Panc1 (cell line): Measurements from ENCODE around the gene ITPRIPL2. TPM values are rescaled to one million over a fixed set of nuclear protein-coding genes. Genes with fewer than 3 reads are reported as not detected.

Source experiments
- ATAC-seq: fragments of 200-7000 bp; cut with Tn5 transposase; 2 replicates; pipeline ENCODE4 v1.9.1; 2020; ENCODE audit warnings: mild to moderate bottlenecking, moderate library complexity
- BruUV-seq: library from RNA; stranded (reverse); fragments of 400-500 nt; replicated peaks from 2 replicates; lab custom pipeline; 2021; lab: Mats Ljungman, UMichigan
- CTCF ChIA-PET: fragments of 300-600 bp; sonication (Branson Sonifier 250); formaldehyde crosslinking; loops from one replicate; lab custom pipeline; 2022; ENCODE audit warnings: antibody characterized with exemption; lab: Charles Lee
- POLR2A ChIA-PET: fragments of 300-600 bp; sonication (Branson Sonifier 250); formaldehyde crosslinking; loops from one replicate; lab custom pipeline; 2022; ENCODE audit warnings: antibody characterized with exemption; lab: Charles Lee
- DNase-seq: peaks from one replicate; pipeline ENCODE4 v3.0.0-alpha.2; 2010; ENCODE audit warnings: low read depth, low spot score
- H3K27ac ChIP-seq: 2 replicates; pipeline ENCODE4 v1.5.1; 2011; ENCODE audit warnings: mild to moderate bottlenecking, low read length, inconsistent platforms
- H3K27me3 ChIP-seq: fragments of 200-500 bp; sonication (Bioruptor generic); 2 replicates; pipeline ENCODE4 v1.6.0; 2014; ENCODE audit warnings: low read length, inconsistent platforms; ENCODE audit not compliant: control insufficient read depth, insufficient read depth
- H3K36me3 ChIP-seq: fragments of 200-500 bp; sonication (Bioruptor generic); 2 replicates; pipeline ENCODE4 v1.5.1; 2014; ENCODE audit warnings: inconsistent platforms, mild to moderate bottlenecking, low read length, moderate library complexity; ENCODE audit not compliant: control insufficient read depth, insufficient read depth
- H3K4me1 ChIP-seq: 2 replicates; pipeline ENCODE4 v1.5.1; 2011; ENCODE audit warnings: inconsistent platforms, mild to moderate bottlenecking, low read length, moderate library complexity; ENCODE audit not compliant: control insufficient read depth, insufficient read depth
- H3K4me3 ChIP-seq, 2 experiments: 2 replicates each; pipeline ENCODE4 v1.5.1; 2011 to 2012; ENCODE audit warnings: low read depth in 2 of 2, low read length in 2 of 2, mild to moderate bottlenecking in 2 of 2, inconsistent platforms in 1 of 2, moderate library complexity in 1 of 2
- H3K9me3 ChIP-seq: fragments of 200-500 bp; sonication (Bioruptor generic); 2 replicates; pipeline ENCODE4 v1.5.1; 2014; ENCODE audit warnings: low read depth, mild to moderate bottlenecking, inconsistent platforms, low read length, moderate library complexity; ENCODE audit not compliant: control insufficient read depth, insufficient read depth
- CTCF ChIP-seq: fragments of 450-650 bp; IDR thresholded peaks from 2 replicates; pipeline ENCODE4 v1.5.1; 2017; ENCODE audit warnings: mild to moderate bottlenecking
- POLR2AphosphoS5 ChIP-seq: IDR thresholded peaks from 2 replicates; pipeline ENCODE4 v1.6.1; 2012; ENCODE audit warnings: mild to moderate bottlenecking, low read depth, low read length, moderate library complexity
- REST ChIP-seq, 2 experiments: IDR thresholded peaks; 2 replicates each; pipeline ENCODE4 v1.6.1; 2011 to 2012; ENCODE audit warnings: low read depth in 2 of 2, control low read depth in 1 of 2, low read length in 1 of 2, mild to moderate bottlenecking in 1 of 2, moderate library complexity in 1 of 2; ENCODE audit not compliant: insufficient read depth in 1 of 2
- SIN3A ChIP-seq: IDR thresholded peaks from 2 replicates; pipeline ENCODE4 v1.6.1; 2012; ENCODE audit warnings: low read depth, mild to moderate bottlenecking, low read length, moderate library complexity, borderline replicate concordance; ENCODE audit not compliant: insufficient read depth
- TCF7L2 ChIP-seq: IDR thresholded peaks from 2 replicates; pipeline ENCODE4 v1.6.1; 2011; ENCODE audit warnings: mild to moderate bottlenecking, low read depth, low read length, inconsistent platforms
- in situ Hi-C: cut with HindIII; loops from 2 replicates; pipeline ENCODE4 v1.10.0; 2016; ENCODE audit warnings: low sequenced_read_pairs, low pct_unique_long_range_greater_than_20kb
- intact Hi-C: fragments of 100-400 bp; cut with micrococcal nuclease; formaldehyde crosslinking; loops from one replicate; pipeline ENCODE4 v1.10.0; 2022; ENCODE audit not compliant: unreplicated experiment
- total RNA-seq: library from RNA; stranded (reverse); gene quantifications from one replicate; pipeline ENCODE4 v1.2.1, GENCODE V29; 2021; ENCODE audit not compliant: unreplicated experiment

The ITPRIPL2 gene
- total RNA-seq, 1 experiment from 2014 or later = 83.2 TPM

- CTCF ChIA-PET = no interaction called here
- in situ Hi-C loops = no loop called here
- ATAC-seq (peak; percentile 94), DNase-seq (no peak)
- TF ChIP-seq POLR2AphosphoS5 (no peak), TCF7L2 (no peak), SIN3A (no peak), REST (IDR thresholded peaks at IDR 0.05; ENCODE audit: insufficient read depth in 1 of 2, low read depth in 2 of 2, low read length in 1 of 2) (peak in 1 of 2 experiments; percentile 35; a peak in 1 of 4 replicates), CTCF (peak; percentile 98)
- H3K27ac ChIP-seq = no peak within 1 kb of the TSS
- no TSS peak for BruUV-seq
- POLR2A ChIA-PET = no interaction called here
- intact Hi-C loops = loop anchor here (5.0 kb wide), 1 partner anchor 81 kb away; no protein-coding TSS in a partner anchor
- H3K9me3 ChIP-seq = no peaks in the 10 kb centered on the region
- H3K27me3 ChIP-seq = no peaks in the 10 kb centered on the region; the same call in none of the 2 replicates
- H3K4me1 ChIP-seq = 0 out of 2 replicates have a peak, but pooled peaks cover 6% of the 10 kb centered on the region
- no peaks in the 10 kb centered on the region for H3K36me3 ChIP-seq
- H3K4me3 ChIP-seq = peak within 1 kb of the TSS; percentile 56 to 73
Measured at GRCh38 chr16:19167710-19168370, 54.1 kb downstream of the ITPRIPL2 start, which contains the start of gene SYT17. SYT17 (plus strand) TSS chr16:19168240; CDS start chr16:19168647, 407 bp downstream.

- no peak for DNase-seq
- H3K36me3 ChIP-seq = no peaks in the 10 kb centered on the region
Measured at GRCh38 chr16:19168371-19169081, 54.8 kb downstream of the ITPRIPL2 start.

More at GRCh38 chr16:19168371-19169081, 54.8 kb downstream of the ITPRIPL2 start:
- ChIA-PET POLR2A (interaction anchor here (0.5 kb wide), 1 partner anchor 14 kb away, joined by 3 read pairs; no protein-coding TSS in a partner anchor), CTCF (no interaction called here)
- peak overlapping the region; percentile 56 to 73 for H3K4me3 ChIP-seq
- BruUV-seq = no TSS peak
- in situ Hi-C loops = no loop called here
- intact Hi-C loops = loop anchor here (5.0 kb wide), 1 partner anchor 81 kb away; no protein-coding TSS in a partner anchor
- H3K9me3 ChIP-seq = no peaks in the 10 kb centered on the region
- peak; percentile 62 for ATAC-seq
- H3K27me3 ChIP-seq = no peaks in the 10 kb centered on the region; the same call in none of the 2 replicates
- TF ChIP-seq CTCF = no peak
- no peak for TF ChIP-seq POLR2AphosphoS5
- no peak for TF ChIP-seq TCF7L2
- no peak for TF ChIP-seq SIN3A
- no peak for TF ChIP-seq REST (IDR thresholded peaks at IDR 0.05; ENCODE audit: insufficient read depth in 1 of 2, low read depth in 2 of 2, low read length in 1 of 2)
- H3K27ac ChIP-seq = no peak overlapping the region
- 0 out of 2 replicates have a peak, but pooled peaks cover 8% of the 10 kb centered on the region for H3K4me1 ChIP-seq
